HG02759 (cell line): ENCODE data around the gene TRAM2.
A peak's percentile ranks its signal among the peaks of the same experiment; 100 is the strongest.

Experiments used
- ATAC-seq: cut with Tn5 transposase; IDR thresholded peaks from one replicate; pipeline ENCODE4 v1.9.1; 2021; ENCODE audit warnings: mild to moderate bottlenecking, moderate library complexity; ENCODE audit not compliant: unreplicated experiment

The TRAM2 gene

GRCh38 chr6:52571099-52571755 is 5.6 kb downstream of the TRAM2 start:
- no peak for ATAC-seq

- no peak for ATAC-seq
Measured at GRCh38 chr6:52570291-52570700, 6.6 kb downstream of the TRAM2 start.

- ATAC-seq, result no peak
Measured at GRCh38 chr6:52568320-52568719, 8.5 kb downstream of the TRAM2 start.

- ATAC-seq, result no peak
Measured at GRCh38 chr6:52566853-52567279, 10.0 kb downstream of the TRAM2 start.

- no peak for ATAC-seq
Measured at GRCh38 chr6:52566201-52566600, 10.7 kb downstream of the TRAM2 start.

GRCh38 chr6:52564856-52565255 is 12.0 kb downstream of the TRAM2 start:
- no peak for ATAC-seq

- no peak for ATAC-seq
Measured at GRCh38 chr6:52562911-52563310, 13.9 kb downstream of the TRAM2 start.

- ATAC-seq, result no peak
Measured at GRCh38 chr6:52560462-52560861, 16.4 kb downstream of the TRAM2 start.

GRCh38 chr6:52558266-52559000 is 18.4 kb downstream of the TRAM2 start:
- no peak for ATAC-seq

GRCh38 chr6:52557389-52558265 is 19.2 kb downstream of the TRAM2 start:
- ATAC-seq, result no peak

- ATAC-seq, result no peak
Measured at GRCh38 chr6:52555518-52556233, 21.2 kb downstream of the TRAM2 start.

- ATAC-seq, result no peak
Measured at GRCh38 chr6:52554684-52555280, 22.1 kb downstream of the TRAM2 start.

- ATAC-seq, result no peak
Measured at GRCh38 chr6:52553719-52554118, 23.1 kb downstream of the TRAM2 start.

- no peak for ATAC-seq
Measured at GRCh38 chr6:52553158-52553557, 23.7 kb downstream of the TRAM2 start.

GRCh38 chr6:52552278-52552643 is 24.6 kb downstream of the TRAM2 start:
- ATAC-seq, result peak; percentile 89

- ATAC-seq, result no peak
Measured at GRCh38 chr6:52551483-52552277, 25.2 kb downstream of the TRAM2 start.

- ATAC-seq, result no peak
Measured at GRCh38 chr6:52550870-52551269, 26.0 kb downstream of the TRAM2 start.

GRCh38 chr6:52550014-52550575 is 26.8 kb downstream of the TRAM2 start:
- no peak for ATAC-seq

- ATAC-seq, result no peak
Measured at GRCh38 chr6:52549428-52549827, 27.4 kb downstream of the TRAM2 start.
